NT2/D1 (cell line): ENCODE measurements around the gene GUCY1A1.

Experiments used
- DNase-seq: peaks from one replicate; pipeline ENCODE4 v3.0.0-alpha.2; 2011; ENCODE audit warnings: low read depth, low spot score
- H3K27me3 ChIP-seq: 2 replicates; pipeline ENCODE4 v1.6.0; 2011; ENCODE audit warnings: mild to moderate bottlenecking; ENCODE audit not compliant: insufficient read length, insufficient read depth
- H3K36me3 ChIP-seq: 2 replicates; pipeline ENCODE4 v1.6.1; 2011; ENCODE audit warnings: mild to moderate bottlenecking, low read length, mixed read lengths; ENCODE audit not compliant: insufficient read depth, insufficient read length
- H3K4me1 ChIP-seq: 2 replicates; pipeline ENCODE4 v1.5.1; 2011; ENCODE audit not compliant: insufficient read depth, insufficient read length
- H3K4me3 ChIP-seq: 2 replicates; pipeline ENCODE4 v1.5.1; 2011; ENCODE audit warnings: low read depth; ENCODE audit not compliant: insufficient read length
- H3K9ac ChIP-seq: 2 replicates; pipeline ENCODE4 v1.6.0; 2011; ENCODE audit warnings: low read depth; ENCODE audit not compliant: insufficient read length
- H3K9me3 ChIP-seq: 2 replicates; pipeline ENCODE4 v1.5.1; 2011; ENCODE audit warnings: mild to moderate bottlenecking, low read length; ENCODE audit not compliant: insufficient read depth
- SUZ12 ChIP-seq: IDR thresholded peaks from 2 replicates; pipeline ENCODE4 v1.6.1; 2011; ENCODE audit not compliant: insufficient read length, insufficient read depth; ENCODE audit errors: extremely low read depth
- YY1 ChIP-seq: IDR thresholded peaks from 2 replicates; pipeline ENCODE4 v1.6.1; 2011; ENCODE audit not compliant: insufficient read length, insufficient read depth
- ZNF274 ChIP-seq: IDR thresholded peaks from 2 replicates; pipeline ENCODE4 v1.6.1; 2011; ENCODE audit warnings: mild to moderate bottlenecking, low read depth, low read length

Gene GUCY1A1

DNA sequence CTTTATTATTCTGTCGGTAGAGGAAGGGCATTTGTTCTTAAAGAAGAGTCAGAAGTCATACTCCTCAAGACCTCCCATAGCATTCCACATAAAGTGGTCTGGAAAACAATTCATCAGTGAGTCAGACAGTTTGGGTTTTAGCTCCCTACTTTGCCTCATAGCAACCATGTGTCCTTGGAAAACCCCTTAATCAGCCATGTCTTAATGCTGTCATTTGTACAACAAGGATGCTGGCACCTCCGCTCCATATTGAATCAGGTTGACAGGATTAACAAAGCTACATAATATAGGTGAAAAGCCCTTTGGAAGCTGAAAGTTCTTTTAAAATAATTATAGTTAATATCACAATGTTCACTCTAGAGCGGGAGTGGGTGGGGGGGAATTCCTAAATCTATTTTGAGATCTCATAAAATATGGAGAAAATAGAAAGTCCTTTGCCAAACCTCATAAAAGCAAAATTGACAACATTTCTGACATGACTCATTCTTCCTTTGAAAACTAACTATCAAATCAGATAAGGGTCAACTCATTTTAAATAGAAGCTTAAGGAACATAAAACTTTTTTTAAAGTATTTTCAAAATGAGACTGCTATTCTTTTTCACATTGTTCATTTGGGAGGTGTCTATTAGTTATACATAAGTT is 37.3 kb upstream of the GUCY1A1 start:
- TF ChIP-seq YY1 (no peak), ZNF274 (no peak), SUZ12 (no peak)
- DNase-seq: no peak
- Histone ChIP-seq H3K4me3 (no peak overlapping the region), H3K27me3 (no peaks in the 10 kb centered on the region), H3K36me3 (no peaks in the 10 kb centered on the region), H3K4me1 (no peaks in the 10 kb centered on the region), H3K9me3 (no peaks in the 10 kb centered on the region), H3K9ac (no peak overlapping the region)

DNA sequence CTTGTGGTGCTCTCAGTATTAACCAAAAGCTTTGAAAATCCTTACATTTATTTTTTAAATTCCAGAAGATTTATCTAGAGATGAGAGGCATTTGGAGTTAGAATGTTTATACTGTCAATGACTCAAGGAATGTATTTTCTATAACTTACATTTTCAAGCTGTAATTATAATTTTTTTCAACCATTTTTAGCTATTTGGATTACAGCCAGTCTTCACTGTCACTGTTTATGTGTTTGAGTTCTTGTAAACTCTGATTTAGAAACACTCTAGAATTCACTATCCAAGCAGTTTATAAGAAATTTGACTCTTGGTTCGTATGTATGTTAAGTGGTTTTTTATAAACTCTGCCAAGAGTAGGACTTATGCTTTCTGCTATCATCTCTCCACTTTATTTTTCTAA is 36.7 kb upstream of the GUCY1A1 start:
- TF ChIP-seq ZNF274 (no peak), SUZ12 (no peak), YY1 (no peak)
- Histone ChIP-seq H3K9me3 (no peaks in the 10 kb centered on the region), H3K9ac (no peak overlapping the region), H3K4me3 (no peak overlapping the region), H3K36me3 (no peaks in the 10 kb centered on the region), H3K4me1 (no peaks in the 10 kb centered on the region), H3K27me3 (no peaks in the 10 kb centered on the region)
- DNase-seq: no peak

DNA sequence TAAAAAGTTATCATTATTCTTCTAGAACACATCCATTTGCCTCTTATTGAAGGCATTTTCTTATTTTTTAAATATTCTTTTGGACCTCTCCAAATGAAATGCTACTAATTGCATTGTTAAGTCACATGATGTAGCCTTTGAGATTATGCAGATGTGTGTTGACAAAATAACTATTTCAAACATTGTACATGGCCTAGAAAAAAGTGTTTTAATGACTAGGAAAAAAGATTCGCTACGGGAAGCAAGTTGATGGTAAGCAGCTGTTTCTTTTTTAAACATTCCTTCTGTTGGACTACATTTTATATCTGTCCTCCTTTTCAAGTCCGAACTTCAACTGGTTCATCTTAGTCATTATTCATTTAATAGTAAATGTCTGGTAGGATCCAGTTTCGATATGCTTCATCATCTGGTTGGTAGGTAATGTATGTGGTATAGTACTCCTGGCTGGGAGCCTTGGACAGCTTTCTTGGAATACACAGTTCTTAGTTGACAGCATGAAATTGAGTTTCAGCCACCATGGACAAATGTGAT is 34.3 kb upstream of the GUCY1A1 start:
- DNase-seq: no peak
- no peak for TF ChIP-seq YY1
- no peak for TF ChIP-seq SUZ12
- no peak for TF ChIP-seq ZNF274

DNA sequence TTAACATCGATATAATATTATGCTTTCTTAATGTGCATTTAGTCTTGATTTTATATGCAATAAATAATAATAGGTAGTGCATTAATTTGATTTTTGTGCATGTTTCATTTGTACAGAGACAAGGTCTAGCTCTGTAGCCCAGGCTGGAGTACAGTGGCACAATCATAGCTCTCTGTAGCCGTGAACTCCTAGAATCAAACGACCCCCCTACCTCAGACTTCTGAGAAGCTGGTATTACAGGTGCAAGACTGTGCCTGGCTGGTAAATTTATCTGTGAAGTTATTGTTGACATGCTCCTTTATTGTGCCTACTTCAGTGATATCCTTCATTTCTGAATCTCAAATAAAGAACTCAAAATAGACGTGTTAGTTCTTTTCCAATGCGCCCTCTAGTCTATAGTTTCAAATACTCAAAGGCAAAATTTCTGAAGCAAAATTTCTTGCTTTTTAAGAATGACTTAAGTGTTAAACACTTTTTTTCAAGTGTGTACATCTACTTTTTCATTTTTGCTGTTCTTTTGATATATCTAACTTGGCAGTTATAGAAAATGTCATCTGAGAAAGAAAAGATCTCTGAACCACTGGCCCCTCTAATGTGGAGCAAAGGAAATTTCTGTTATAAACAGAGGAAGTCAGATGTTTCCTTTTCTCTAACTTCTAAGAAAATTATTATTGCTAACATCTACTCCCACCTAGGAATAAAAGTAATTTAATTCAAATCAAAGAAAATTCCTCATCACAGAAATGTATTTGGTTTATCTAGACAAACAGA is 28.3 kb upstream of the GUCY1A1 start:
- H3K9ac ChIP-seq: no peak overlapping the region
- H3K9me3 ChIP-seq: no peaks in the 10 kb centered on the region
- no peaks in the 10 kb centered on the region for H3K27me3 ChIP-seq
- TF ChIP-seq SUZ12 (no peak), ZNF274 (no peak), YY1 (no peak)
- H3K4me1 ChIP-seq: no peaks in the 10 kb centered on the region
- DNase-seq: no peak
- H3K36me3 ChIP-seq: no peaks in the 10 kb centered on the region
- no peak overlapping the region for H3K4me3 ChIP-seq

More for the DNA sequence above, 34.3 kb upstream of the GUCY1A1 start:
- H3K4me1 ChIP-seq: no peaks in the 10 kb centered on the region
- H3K9ac ChIP-seq: no peak overlapping the region
- no peaks in the 10 kb centered on the region for H3K9me3 ChIP-seq
- no peaks in the 10 kb centered on the region for H3K36me3 ChIP-seq
- no peak overlapping the region for H3K4me3 ChIP-seq
- no peaks in the 10 kb centered on the region for H3K27me3 ChIP-seq

DNA sequence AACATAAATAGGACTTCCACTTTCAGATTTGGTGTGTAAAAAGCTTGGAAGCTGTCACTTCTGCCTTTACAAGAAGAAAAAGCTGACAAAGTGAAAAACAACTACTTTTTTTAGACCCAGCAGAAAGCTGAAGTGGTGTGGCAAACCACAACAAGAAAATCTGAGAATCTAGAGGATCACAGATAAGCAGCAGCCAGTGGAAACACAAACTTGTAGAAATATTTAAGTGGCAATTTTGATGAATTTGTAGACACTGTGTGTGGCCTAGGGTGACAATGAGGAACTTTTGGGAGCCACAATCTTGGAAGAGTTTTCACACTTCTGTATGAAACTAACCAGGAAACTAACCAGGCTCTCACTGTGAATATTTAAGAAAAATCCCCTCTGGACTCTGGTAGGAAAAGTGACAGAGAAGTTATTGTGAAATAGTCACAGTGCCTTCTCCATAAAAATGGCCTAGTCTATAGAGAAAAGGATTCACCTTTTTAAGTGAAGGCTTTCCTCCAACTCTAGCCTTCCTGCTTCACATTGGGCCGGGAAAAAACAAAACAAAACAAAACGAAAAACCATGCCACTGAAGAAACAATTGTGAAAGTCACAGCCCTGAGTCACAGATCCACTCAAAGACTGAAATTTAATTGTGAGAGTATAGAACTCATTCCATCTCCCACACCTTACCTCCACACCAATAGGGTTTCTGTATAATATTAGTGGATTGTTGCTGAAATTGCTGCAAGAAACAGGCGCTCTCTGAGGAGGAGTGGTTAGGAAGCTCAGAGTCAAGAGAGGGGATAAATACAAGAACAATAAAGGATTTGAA is 26.7 kb upstream of the GUCY1A1 start:
- no peak for DNase-seq
- Histone ChIP-seq H3K4me1 (no peaks in the 10 kb centered on the region), H3K4me3 (no peak overlapping the region), H3K36me3 (no peaks in the 10 kb centered on the region), H3K9ac (no peak overlapping the region), H3K9me3 (no peaks in the 10 kb centered on the region), H3K27me3 (no peaks in the 10 kb centered on the region)
- TF ChIP-seq ZNF274: no peak
- TF ChIP-seq YY1: no peak

DNA sequence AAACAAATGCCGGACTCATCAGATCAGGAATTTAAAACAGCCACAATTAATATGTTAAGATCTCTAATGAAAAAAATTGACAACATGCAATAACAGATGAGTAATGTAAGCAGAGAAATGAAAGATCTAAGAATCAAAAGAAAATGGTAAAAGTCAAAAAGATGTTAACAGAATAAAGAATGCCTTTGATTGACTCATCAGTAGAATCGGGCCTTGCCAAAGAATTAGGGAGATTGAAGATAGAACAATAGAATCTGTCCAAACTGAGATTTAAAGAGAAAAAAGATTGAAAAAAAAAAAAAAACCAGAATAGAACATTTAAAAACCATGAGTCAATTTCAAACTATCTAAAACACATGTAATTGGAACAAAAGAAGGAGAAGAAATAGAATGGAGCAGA is 25.9 kb upstream of the GUCY1A1 start:
- TF ChIP-seq ZNF274 (no peak), YY1 (no peak), SUZ12 (no peak)
- no peaks in the 10 kb centered on the region for H3K4me1 ChIP-seq
- DNase-seq: no peak

DNA sequence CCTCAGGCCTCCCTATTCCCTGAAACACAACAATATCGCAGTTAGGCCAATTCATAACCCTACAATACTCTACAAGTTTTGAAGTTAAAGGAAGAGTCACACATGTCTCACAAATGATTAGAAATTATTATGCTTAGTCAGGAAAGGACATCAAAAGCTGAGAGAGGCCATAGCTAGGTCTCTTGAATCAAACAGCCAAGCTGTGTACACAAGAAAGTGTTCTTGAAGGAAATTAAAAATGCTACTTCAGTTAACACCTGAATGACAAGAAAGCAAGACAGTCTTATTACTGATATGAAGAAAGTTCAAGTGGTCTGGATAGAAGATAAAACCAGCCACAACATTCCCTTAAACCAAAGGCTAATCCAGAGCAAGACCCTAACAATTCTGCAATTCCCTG is 23.6 kb upstream of the GUCY1A1 start:
- TF ChIP-seq YY1 (no peak), ZNF274 (no peak), SUZ12 (no peak)
- H3K9ac ChIP-seq: no peak overlapping the region
- H3K36me3 ChIP-seq: no peaks in the 10 kb centered on the region
- no peaks in the 10 kb centered on the region for H3K4me1 ChIP-seq
- H3K4me3 ChIP-seq: no peak overlapping the region
- DNase-seq: no peak
- H3K27me3 ChIP-seq: no peaks in the 10 kb centered on the region
- no peaks in the 10 kb centered on the region for H3K9me3 ChIP-seq

More for the DNA sequence above, 25.9 kb upstream of the GUCY1A1 start:
- no peak overlapping the region for H3K4me3 ChIP-seq
- no peak overlapping the region for H3K9ac ChIP-seq
- H3K27me3 ChIP-seq: no peaks in the 10 kb centered on the region
- H3K36me3 ChIP-seq: no peaks in the 10 kb centered on the region
- no peaks in the 10 kb centered on the region for H3K9me3 ChIP-seq
